IPS-15b (cell line): ENCODE measurements around the gene SLC48A1.

Experiments
- H3K27me3 ChIP-seq: one replicate; pipeline ENCODE4 v1.6.1; 2013; ENCODE audit warnings: low read length; ENCODE audit not compliant: control insufficient read depth, insufficient read depth
- H3K36me3 ChIP-seq: one replicate; pipeline ENCODE4 v1.6.1; 2013; ENCODE audit warnings: low read length; ENCODE audit not compliant: control insufficient read depth, insufficient read depth
- H3K4me1 ChIP-seq: one replicate; pipeline ENCODE4 v1.6.1; 2013; ENCODE audit warnings: mild to moderate bottlenecking, low read length; ENCODE audit not compliant: control insufficient read depth, insufficient read depth
- H3K4me3 ChIP-seq: one replicate; pipeline ENCODE4 v1.5.1; 2013; ENCODE audit warnings: low read depth, low read length
- H3K9ac ChIP-seq: one replicate; pipeline ENCODE4 v1.6.1; 2013; ENCODE audit warnings: low read depth, mild to moderate bottlenecking, low read length
- H3K9me3 ChIP-seq: one replicate; pipeline ENCODE4 v1.6.1; 2013; ENCODE audit warnings: mild to moderate bottlenecking, low read length; ENCODE audit not compliant: control insufficient read depth, insufficient read depth

The SLC48A1 gene

DNA sequence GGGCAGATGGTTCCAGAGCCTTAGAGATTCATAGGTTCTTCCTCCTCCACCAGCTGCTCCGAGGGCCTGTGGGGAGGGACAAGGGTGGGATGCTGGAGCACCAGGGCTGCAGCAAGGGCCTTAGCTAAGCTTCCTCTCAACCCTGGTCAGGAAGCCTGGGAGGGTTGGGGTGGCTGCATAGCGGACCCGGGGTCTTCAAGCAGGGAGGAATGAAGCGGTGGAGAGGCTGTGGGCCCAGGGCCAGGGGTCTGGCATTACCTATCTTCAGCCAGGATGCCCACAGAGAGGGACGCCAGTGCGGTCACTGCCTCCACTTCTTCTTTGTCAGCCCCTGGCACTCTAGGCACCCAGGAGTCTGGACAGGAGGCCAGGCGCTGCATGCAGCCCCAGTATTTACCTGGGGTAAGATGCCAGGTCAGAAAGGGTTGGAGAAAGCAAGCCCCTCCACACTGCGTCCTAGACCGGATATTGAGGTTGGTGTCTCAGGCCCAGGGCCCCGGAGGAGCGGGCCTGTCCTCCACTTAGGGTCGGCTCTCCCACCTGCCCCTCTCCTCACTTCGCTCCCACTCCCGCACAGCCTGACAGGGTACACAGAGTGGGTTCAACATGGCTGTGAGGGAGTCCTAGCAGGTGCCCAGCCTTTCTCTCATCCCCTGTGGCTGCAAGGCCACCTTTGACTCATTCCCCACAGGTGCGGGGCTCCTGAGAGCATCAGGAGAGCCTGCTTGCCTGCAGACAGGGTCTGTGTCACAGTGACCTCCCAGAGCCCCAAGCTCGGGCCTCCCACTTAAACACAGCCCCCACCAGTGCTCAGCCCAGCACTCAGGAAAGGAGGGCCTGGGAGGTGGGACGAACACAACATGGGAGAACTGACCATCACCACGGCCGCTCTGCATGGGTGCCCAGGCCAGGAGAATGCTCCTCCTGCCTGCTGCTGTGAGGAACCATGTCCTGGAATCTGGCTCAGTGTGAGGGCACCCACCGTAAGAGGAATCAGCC lies 11.1 kb downstream of the SLC48A1 start:
- H3K36me3 ChIP-seq = peaks cover 42% of the 10 kb centered on the region
- H3K9ac ChIP-seq = no peak overlapping the region
- H3K4me3 ChIP-seq = no peak overlapping the region
- no peaks in the 10 kb centered on the region for H3K27me3 ChIP-seq
- H3K9me3 ChIP-seq = no peaks in the 10 kb centered on the region
- H3K4me1 ChIP-seq = peaks cover 5% of the 10 kb centered on the region

DNA sequence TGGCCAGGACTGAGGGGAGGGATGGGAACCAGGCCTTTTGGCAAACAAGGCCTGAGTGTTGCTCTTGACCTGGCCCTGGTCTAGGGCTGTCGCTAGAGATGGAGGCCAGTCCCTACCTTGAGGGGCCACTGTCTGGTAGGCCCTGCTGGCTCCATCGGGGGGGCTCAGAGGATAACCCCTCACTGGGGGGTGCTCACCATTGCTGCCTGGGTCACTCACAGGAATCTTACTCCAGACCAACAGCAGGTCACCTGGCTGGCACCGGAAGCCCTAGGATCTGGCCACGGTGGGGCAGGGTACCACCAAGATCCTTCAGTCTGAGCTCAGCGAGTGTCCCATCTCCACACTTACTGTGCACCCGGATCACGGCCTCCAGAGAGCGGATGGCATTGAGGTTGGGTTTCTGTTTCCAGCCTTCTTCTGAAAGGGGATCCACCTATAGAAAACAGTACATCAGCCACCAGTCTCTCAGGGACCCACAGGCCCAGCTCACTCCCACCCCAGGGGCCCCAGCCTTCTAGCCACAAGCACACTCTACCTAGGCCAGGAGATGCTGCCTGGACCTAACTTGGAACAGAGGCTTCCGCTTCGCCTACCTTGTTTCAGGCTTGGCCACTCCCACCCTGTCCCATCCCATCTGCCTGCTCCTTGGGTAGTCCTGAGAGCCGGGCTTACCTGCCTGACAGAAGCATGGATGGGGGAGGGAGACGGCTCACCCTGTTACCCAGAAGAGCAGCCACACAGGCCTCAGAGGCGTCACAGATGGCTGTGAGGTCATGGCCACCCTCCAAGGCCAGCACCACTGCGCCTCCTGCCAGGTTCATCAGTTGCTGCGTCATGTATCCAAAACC lies 12.2 kb downstream of the SLC48A1 start:
- Histone ChIP-seq H3K36me3 (peaks cover 49% of the 10 kb centered on the region), H3K9ac (no peak overlapping the region), H3K4me1 (no peaks in the 10 kb centered on the region), H3K4me3 (no peak overlapping the region), H3K9me3 (no peaks in the 10 kb centered on the region), H3K27me3 (no peaks in the 10 kb centered on the region)

DNA sequence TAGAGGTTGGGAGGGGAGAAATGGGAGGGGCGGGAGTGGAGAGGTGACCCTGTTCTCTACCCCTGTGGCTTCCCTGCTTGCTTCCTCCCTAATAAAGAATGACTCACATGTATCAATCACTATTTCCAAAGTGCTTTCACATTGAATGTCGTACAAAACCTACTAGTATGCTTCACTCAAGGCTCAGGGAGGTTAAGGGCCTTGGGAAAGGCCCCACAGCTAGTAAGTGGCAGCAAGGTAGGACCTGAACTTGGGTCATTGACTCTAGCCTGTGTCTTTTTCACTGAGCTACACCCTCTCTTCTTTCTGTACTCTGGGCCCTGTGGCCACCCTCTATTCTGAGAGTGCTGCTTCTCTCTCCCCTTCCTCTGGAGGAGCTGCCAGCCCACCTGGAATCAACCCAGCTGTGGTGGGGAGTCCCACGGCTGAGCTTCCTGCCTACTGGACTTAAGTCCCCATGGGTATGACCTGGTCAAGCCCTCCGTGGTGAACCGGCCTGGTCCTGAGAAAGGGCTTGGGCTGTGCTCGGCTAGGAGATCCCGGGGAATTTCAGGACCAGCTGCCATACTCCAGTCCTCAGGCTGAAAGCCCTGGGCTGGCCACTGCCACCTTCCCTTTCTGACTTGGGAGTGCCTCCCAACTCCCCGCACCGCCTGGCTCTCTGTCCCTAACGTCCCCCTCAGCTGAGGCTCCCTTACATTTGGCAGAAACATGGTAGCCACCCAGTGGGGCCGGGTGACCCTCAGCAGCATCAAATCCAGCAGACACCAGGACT lies 13.0 kb downstream of the SLC48A1 start:
- Histone ChIP-seq H3K9ac (no peak overlapping the region), H3K36me3 (peaks cover 56% of the 10 kb centered on the region)

DNA sequence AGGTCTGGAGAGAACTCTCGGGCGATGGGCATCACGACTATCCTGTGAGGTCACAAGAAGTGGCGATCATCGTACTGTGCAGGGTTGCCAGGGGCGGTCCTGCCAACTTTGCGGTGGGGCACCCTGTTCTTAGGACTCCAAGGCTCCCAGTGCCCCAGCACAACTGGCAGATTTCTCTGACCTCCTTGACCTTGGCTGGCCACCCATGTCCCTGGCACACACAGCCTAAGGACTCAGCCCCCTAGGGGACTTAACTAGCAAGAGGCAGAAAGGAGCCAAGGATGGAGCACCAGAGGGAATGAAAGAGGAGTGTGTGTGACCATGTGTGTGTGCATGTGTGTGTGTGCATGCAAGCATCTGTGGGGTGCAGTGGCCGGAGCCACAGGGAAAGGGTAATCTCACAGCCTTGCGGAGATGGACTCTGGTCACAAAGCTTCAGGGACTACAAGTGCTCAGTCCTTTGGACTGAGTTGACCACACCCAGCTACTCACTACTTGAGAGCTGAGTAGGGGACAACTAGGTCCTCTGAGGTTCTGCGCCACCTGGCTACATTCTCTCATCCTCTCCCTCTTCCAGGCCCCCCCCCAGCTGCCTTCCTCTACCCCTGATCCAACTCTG lies 13.7 kb downstream of the SLC48A1 start:
- Histone ChIP-seq H3K27me3 (no peaks in the 10 kb centered on the region), H3K4me3 (no peak overlapping the region), H3K36me3 (peaks cover 60% of the 10 kb centered on the region), H3K9me3 (no peaks in the 10 kb centered on the region), H3K9ac (no peak overlapping the region), H3K4me1 (no peaks in the 10 kb centered on the region)

More for the DNA sequence above, 13.0 kb downstream of the SLC48A1 start:
- no peaks in the 10 kb centered on the region for H3K9me3 ChIP-seq
- no peak overlapping the region for H3K4me3 ChIP-seq
- H3K27me3 ChIP-seq = no peaks in the 10 kb centered on the region
- no peaks in the 10 kb centered on the region for H3K4me1 ChIP-seq

DNA sequence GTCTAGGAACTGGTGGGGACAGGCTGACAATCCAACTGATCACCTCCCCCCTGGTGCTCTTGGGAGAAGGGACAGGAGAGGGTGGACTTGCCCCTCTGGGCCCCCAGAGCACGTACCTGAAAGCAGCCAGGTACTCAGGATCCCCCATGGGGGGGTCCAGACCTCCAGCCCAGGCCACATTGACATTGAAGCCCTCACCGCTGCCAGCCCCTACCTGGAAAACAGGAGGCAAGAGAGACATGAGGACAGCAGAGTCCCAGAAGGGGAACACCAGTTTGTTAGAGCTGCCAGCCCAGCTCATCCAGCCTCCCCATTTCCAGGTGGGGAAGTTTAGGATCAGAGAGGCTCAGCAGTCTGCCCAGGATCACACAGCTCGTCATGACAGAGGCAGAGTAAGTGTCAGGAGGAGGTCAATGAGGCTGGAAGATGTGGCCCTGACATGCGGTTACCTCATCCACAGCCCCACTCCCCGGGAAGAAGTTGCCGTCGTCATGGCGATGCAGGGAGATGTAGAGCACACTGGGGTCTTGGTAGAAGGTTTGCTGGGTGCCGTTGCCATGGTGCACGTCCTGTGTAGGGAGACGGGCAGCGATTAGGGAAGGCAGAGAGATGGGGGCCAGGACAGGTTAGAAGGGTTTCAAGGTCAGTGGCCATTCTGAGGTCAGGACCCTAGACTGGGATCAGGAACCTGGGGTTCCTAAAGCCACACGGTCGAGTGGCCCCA lies 14.7 kb downstream of the SLC48A1 start:
- Histone ChIP-seq H3K36me3 (peaks cover 60% of the 10 kb centered on the region), H3K4me1 (no peaks in the 10 kb centered on the region), H3K9me3 (no peaks in the 10 kb centered on the region), H3K27me3 (no peaks in the 10 kb centered on the region), H3K4me3 (no peak overlapping the region), H3K9ac (no peak overlapping the region)

DNA sequence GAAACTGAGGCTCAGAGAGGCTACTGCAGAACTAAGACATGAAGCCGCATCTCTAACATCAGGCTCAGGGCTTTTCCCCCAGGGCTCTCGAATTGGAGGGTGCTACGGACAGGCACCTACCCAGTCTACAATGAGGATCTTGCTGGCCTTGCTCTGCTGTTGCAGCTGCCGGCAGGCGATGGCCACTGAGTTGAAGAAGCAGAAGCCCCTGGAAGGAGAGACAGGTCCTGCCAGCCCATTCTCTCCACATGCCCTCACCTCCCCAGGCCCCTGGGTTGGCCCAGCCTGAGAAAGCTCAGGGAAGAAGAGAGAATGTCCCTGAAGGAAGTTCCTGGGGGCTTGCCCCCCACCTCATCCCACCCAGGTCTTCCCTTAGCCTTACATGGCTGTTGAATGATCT lies 16.1 kb downstream of the SLC48A1 start:
- no peaks in the 10 kb centered on the region for H3K27me3 ChIP-seq
- no peaks in the 10 kb centered on the region for H3K4me1 ChIP-seq
- H3K9me3 ChIP-seq = no peaks in the 10 kb centered on the region
- no peak overlapping the region for H3K4me3 ChIP-seq
- H3K36me3 ChIP-seq = peaks cover 63% of the 10 kb centered on the region
- no peak overlapping the region for H3K9ac ChIP-seq

DNA sequence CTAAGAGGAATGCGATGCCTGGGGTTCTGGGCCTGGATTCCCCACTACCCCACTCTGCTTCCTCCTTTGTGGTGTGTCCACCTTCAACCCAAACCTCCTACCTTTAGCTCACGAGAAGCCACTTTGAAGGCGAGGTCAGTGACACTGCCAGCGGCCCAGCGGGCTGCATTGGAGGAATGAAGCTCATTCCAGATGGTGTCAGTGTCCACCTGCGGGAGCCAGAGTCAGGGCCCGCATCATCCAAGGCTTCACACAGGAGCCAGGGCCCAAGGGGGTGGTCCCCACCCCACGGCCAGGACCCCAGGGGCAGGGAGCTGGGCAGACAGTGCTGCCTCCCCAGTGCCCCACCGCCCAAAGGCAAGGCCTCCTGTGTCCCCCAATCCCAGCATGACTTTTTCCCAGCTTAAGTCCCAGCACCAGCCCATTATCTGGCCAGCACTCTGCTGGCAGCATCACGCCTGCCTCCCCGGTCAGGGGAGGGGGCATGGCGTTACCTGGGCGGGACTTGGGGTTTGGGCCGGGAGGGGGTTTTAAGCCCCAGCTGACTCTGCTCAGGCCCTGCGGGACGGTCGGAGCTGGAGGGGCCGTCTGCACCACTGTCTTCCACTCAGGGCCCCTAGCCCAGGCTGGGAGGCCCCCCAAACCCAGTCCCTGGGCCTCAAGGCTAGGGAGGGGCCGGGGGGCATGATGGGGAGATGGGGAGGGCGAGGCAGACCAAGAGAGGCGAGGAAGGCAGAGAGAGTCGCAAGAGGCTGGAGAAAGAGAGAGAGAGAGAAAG lies 16.9 kb downstream of the SLC48A1 start:
- Histone ChIP-seq H3K36me3 (peaks cover 65% of the 10 kb centered on the region), H3K9me3 (no peaks in the 10 kb centered on the region), H3K4me3 (no peak overlapping the region), H3K27me3 (no peaks in the 10 kb centered on the region), H3K9ac (no peak overlapping the region), H3K4me1 (no peaks in the 10 kb centered on the region)

DNA sequence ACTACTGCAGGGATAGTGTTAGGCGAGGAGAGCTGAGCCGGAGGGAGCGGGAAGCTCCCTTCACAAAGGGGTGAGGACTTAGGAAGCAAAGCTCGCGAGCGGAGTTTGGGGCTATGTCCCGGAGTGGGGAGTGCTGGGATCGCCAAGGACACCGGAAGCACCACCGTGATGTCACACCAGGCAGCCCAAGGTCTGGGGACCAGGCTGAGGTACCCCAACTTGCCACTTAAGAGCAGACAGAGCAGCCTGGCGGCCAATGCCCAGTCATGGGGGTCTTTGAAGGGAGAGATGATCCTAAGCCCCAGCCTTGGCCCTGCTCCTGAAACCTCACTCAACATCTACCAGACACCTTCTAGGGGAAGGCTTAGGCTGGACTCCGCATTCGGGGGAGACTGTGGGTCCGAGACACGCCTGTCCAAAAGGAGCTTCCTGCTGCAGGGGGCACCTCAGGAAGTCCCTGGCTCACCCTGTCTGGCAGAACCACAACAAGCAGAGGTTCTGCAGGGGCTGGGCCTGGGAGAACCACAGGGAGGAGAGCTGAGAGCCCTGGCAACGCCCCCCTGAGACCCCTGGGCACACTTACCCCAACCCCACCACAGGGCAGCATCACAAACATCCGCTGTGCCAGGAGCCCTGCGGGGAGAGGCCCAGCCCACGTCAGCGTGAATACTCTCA lies 17.8 kb downstream of the SLC48A1 start:
- Histone ChIP-seq H3K4me1 (no peaks in the 10 kb centered on the region), H3K27me3 (no peaks in the 10 kb centered on the region), H3K9ac (no peak overlapping the region), H3K9me3 (no peaks in the 10 kb centered on the region), H3K36me3 (peaks cover 60% of the 10 kb centered on the region), H3K4me3 (no peak overlapping the region)

DNA sequence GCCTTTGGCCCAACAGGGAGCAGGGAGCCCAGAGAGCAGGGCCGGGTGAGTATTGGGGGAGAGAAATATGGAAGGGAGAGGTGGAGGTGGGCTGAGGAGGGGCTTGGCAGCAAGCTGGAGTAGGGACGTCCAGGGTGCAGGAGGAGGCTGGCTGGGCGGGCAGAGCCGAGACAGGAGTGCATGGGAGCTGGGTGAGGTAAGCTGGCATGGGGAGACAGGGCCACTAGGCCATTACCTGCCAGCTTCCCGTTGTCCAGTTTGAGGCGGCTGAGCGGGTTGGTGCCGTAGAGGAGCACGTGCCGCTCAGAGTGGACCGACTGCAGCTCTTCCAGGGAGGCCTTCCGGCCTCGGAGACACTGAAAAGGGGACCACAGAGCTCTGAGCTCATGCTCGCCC lies 18.3 kb downstream of the SLC48A1 start:
- Histone ChIP-seq H3K9me3 (no peaks in the 10 kb centered on the region), H3K9ac (no peak overlapping the region), H3K4me1 (no peaks in the 10 kb centered on the region), H3K36me3 (peaks cover 60% of the 10 kb centered on the region), H3K27me3 (no peaks in the 10 kb centered on the region), H3K4me3 (no peak overlapping the region)

DNA sequence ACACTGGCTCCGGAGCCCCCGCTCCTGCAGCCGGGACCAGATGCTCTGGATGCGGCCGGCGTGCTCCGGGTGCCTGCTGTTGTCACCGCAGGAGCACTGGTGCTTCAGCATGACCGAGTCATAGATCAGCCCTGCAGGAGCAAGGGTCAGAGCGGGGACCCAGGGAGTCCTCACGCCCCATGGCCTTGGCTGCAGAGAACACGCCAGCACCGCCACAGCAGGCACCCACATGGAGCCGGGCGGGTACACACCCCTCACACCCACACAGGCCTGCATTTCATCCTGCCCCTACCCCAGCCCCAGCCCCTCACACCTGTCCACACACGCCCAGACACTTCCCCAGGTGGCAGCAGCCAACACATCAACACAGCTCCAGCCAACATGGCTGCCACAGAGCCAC lies 18.8 kb downstream of the SLC48A1 start:
- Histone ChIP-seq H3K4me3 (no peak overlapping the region), H3K9ac (no peak overlapping the region), H3K4me1 (no peaks in the 10 kb centered on the region), H3K36me3 (peaks cover 58% of the 10 kb centered on the region), H3K9me3 (no peaks in the 10 kb centered on the region), H3K27me3 (no peaks in the 10 kb centered on the region)
